H9 (cell line): ENCODE data around the gene VPS9D1. TPM values are rescaled to one million over a fixed set of nuclear protein-coding genes. Genes with fewer than 3 reads are reported as not detected.

Source experiments
- DNase-seq: peaks from one replicate; pipeline ENCODE4 v3.0.0-alpha.2; 2017
- H2AFZ ChIP-seq: one replicate; pipeline ENCODE4 v1.6.1; 2013; ENCODE audit warnings: mild to moderate bottlenecking, low read length, control low read depth, moderate library complexity
- H2AK5ac ChIP-seq: 2 replicates; pipeline ENCODE4 v1.6.1; 2013; ENCODE audit warnings: low read length, control low read depth, mixed read lengths; ENCODE audit not compliant: insufficient read length
- H2BK120ac ChIP-seq: one replicate; pipeline ENCODE4 v1.6.1; 2013; ENCODE audit warnings: low read depth, mild to moderate bottlenecking, low read length, control low read depth, inconsistent platforms; ENCODE audit not compliant: poor library complexity, severe bottlenecking
- H2BK12ac ChIP-seq: 2 replicates; pipeline ENCODE4 v1.6.1; 2013; ENCODE audit warnings: low read length, control low read depth, mixed read lengths, low read depth; ENCODE audit not compliant: insufficient read length
- H2BK15ac ChIP-seq: 2 replicates; pipeline ENCODE4 v1.6.1; 2013; ENCODE audit warnings: low read depth, low read length, control low read depth
- H2BK20ac ChIP-seq: one replicate; pipeline ENCODE4 v1.6.1; 2013; ENCODE audit warnings: low read depth, mild to moderate bottlenecking, low read length, control low read depth, inconsistent platforms; ENCODE audit not compliant: poor library complexity, severe bottlenecking
- H2BK5ac ChIP-seq: 2 replicates; pipeline ENCODE4 v1.6.1; 2013; ENCODE audit warnings: low read length, control low read depth, mixed read lengths; ENCODE audit not compliant: insufficient read length
- H3K14ac ChIP-seq: 2 replicates; pipeline ENCODE4 v1.6.1; 2013; ENCODE audit warnings: low read length, control low read depth; ENCODE audit not compliant: insufficient read depth
- H3K18ac ChIP-seq: 2 replicates; pipeline ENCODE4 v1.6.1; 2013; ENCODE audit warnings: low read depth, mild to moderate bottlenecking, mixed read lengths, low read length, control low read depth; ENCODE audit not compliant: insufficient read length
- H3K23ac ChIP-seq: 2 replicates; pipeline ENCODE4 v1.6.1; 2013; ENCODE audit warnings: low read length, control low read depth, mixed read lengths, low read depth; ENCODE audit not compliant: insufficient read length
- H3K23me2 ChIP-seq: 2 replicates; pipeline ENCODE4 v1.6.1; 2013; ENCODE audit warnings: low read depth, mild to moderate bottlenecking, mixed read lengths, low read length, control low read depth; ENCODE audit not compliant: insufficient read length, poor library complexity, severe bottlenecking
- H3K27ac ChIP-seq: 2 replicates; pipeline ENCODE4 v1.5.1; 2013; ENCODE audit warnings: low read length, control low read depth, mixed read lengths, low read depth; ENCODE audit not compliant: insufficient read length
- H3K27me3 ChIP-seq: 2 replicates; pipeline ENCODE4 v1.6.1; 2013; ENCODE audit warnings: low read length, control low read depth, inconsistent platforms; ENCODE audit not compliant: insufficient read depth
- H3K4ac ChIP-seq: 2 replicates; pipeline ENCODE4 v1.6.1; 2013; ENCODE audit warnings: low read depth, mild to moderate bottlenecking, control low read depth, inconsistent platforms, low read length, moderate library complexity
- H3K4me1 ChIP-seq: 2 replicates; pipeline ENCODE4 v1.6.1; 2013; ENCODE audit warnings: low read length, control low read depth, inconsistent platforms; ENCODE audit not compliant: insufficient read depth
- H3K4me2 ChIP-seq: 2 replicates; pipeline ENCODE4 v1.6.1; 2013; ENCODE audit warnings: low read length, control low read depth, mixed read lengths; ENCODE audit not compliant: insufficient read length, insufficient read depth
- H3K56ac ChIP-seq: 2 replicates; pipeline ENCODE4 v1.6.1; 2013; ENCODE audit warnings: low read depth, mild to moderate bottlenecking, mixed read lengths, low read length, control low read depth; ENCODE audit not compliant: insufficient read length
- H3K79me1 ChIP-seq: 2 replicates; pipeline ENCODE4 v1.6.1; 2013; ENCODE audit warnings: low read depth, mild to moderate bottlenecking, moderate library complexity, low read length, control low read depth, inconsistent platforms; ENCODE audit not compliant: insufficient read depth, poor library complexity, severe bottlenecking
- H3K79me2 ChIP-seq: 2 replicates; pipeline ENCODE4 v1.6.1; 2013; ENCODE audit warnings: low read length, control low read depth, inconsistent platforms; ENCODE audit not compliant: insufficient read depth
- H3K9ac ChIP-seq: 2 replicates; pipeline ENCODE4 v1.6.1; 2013; ENCODE audit warnings: low read length, control low read depth, mixed read lengths; ENCODE audit not compliant: insufficient read length; ENCODE audit errors: extremely low read depth
- H3K9me3 ChIP-seq: one replicate; pipeline ENCODE4 v1.6.1; 2013; ENCODE audit warnings: low read depth, low read length, inconsistent platforms; ENCODE audit not compliant: control insufficient read depth
- H3T11ph ChIP-seq: one replicate; pipeline ENCODE4 v1.6.1; 2013; ENCODE audit warnings: mild to moderate bottlenecking, low read length, control low read depth, inconsistent platforms
- H4K20me1 ChIP-seq: one replicate; pipeline ENCODE4 v1.6.1; 2013; ENCODE audit not compliant: control insufficient read depth, insufficient read length, insufficient read depth
- H4K5ac ChIP-seq: 2 replicates; pipeline ENCODE4 v1.6.1; 2013; ENCODE audit warnings: low read depth, mild to moderate bottlenecking, mixed read lengths, low read length, control low read depth; ENCODE audit not compliant: insufficient read length
- H4K8ac ChIP-seq: replicated peaks from 2 replicates; pipeline ENCODE4 v1.6.1; 2013; ENCODE audit warnings: low read length, control low read depth, mixed read lengths, low read depth; ENCODE audit not compliant: insufficient read length
- H4K91ac ChIP-seq: 2 replicates; pipeline ENCODE4 v1.6.1; 2013; ENCODE audit warnings: low read depth, mild to moderate bottlenecking, moderate library complexity, mixed read lengths, low read length, control low read depth; ENCODE audit not compliant: insufficient read length
- H3K27ac Mint-ChIP-seq, 3 experiments: 2 replicates in 2 of 3; 3 replicates in 1 of 3; pipeline ENCODE4 v1.8.0; 2020 to 2021; ENCODE audit warnings: mixed read lengths in 3 of 3, mild to moderate bottlenecking in 1 of 3, moderate library complexity in 1 of 3
- H3K27me3 Mint-ChIP-seq: 2 replicates; pipeline ENCODE4 v1.8.0; 2021; ENCODE audit warnings: low read depth, mild to moderate bottlenecking, moderate library complexity, mixed read lengths
- H3K36me3 Mint-ChIP-seq, 3 experiments: 2 replicates in 2 of 3; 3 replicates in 1 of 3; pipeline ENCODE4 v1.8.0; 2020 to 2021; ENCODE audit warnings: low read depth in 3 of 3, mixed read lengths in 3 of 3; ENCODE audit not compliant: insufficient read depth in 1 of 3
- H3K4me1 Mint-ChIP-seq, 2 experiments: 2 replicates each; pipeline ENCODE4 v1.8.0; 2020; ENCODE audit warnings: mixed read lengths in 2 of 2
- H3K4me3 Mint-ChIP-seq, 2 experiments: 2 replicates in 1 of 2; 3 replicates in 1 of 2; pipeline ENCODE4 v1.8.0; 2020 to 2021; ENCODE audit warnings: mild to moderate bottlenecking in 2 of 2, mixed read lengths in 2 of 2, moderate library complexity in 1 of 2
- H3K9me3 Mint-ChIP-seq, 2 experiments: 2 replicates in 1 of 2; 3 replicates in 1 of 2; pipeline ENCODE4 v1.8.0; 2020; ENCODE audit warnings: mild to moderate bottlenecking in 2 of 2, mixed read lengths in 2 of 2, moderate library complexity in 1 of 2
- CTCF ChIP-seq: fragments of 200-600 bp; sonication (generic); conservative IDR thresholded peaks from 3 replicates; pipeline ENCODE4 v1.8.0; 2021; ENCODE audit warnings: antibody characterized with exemption, mild to moderate bottlenecking
- WGBS: extraction: QIAGEN DNeasy Blood & Tissue Kit; methylation state at CpG from one replicate; pipeline ENCODE4 v1.1.7; 2013; ENCODE audit warnings: missing lambda C conversion rate, low lambda C conversion rate, mixed read lengths; ENCODE audit not compliant: insufficient read length; ENCODE audit errors: extremely low coverage; 5-methylcytosine and 5-hydroxymethylcytosine counted together
- total RNA-seq: library from RNA; stranded (reverse); gene quantifications from 2 replicates; pipeline ENCODE4 v1.2.1, GENCODE V29; 2021

The VPS9D1 gene
- total RNA-seq, 1 experiment from 2014 or later = 6.0 TPM

GRCh38 chr16:89667633-89668032, 53.1 kb downstream of the VPS9D1 start:
- Mint-ChIP-seq H3K27me3 (peaks cover 3% of the 10 kb centered on the region), H3K27ac (no peak overlapping the region), H3K9me3 (peaks cover 29 to 35% of the 10 kb centered on the region in 2 experiments), H3K4me1 (no peaks in the 10 kb centered on the region), H3K36me3 (peaks cover 45 to 49% (median 46%) of the 10 kb centered on the region in 3 experiments), H3K4me3 (no peak overlapping the region)
- Histone ChIP-seq H4K8ac (no peak overlapping the region), H3K27me3 (no peaks in the 10 kb centered on the region), H3K9me3 (peaks cover 10% of the 10 kb centered on the region), H3T11ph (no peak overlapping the region), H2BK15ac (no peak overlapping the region), H3K4ac (no peak overlapping the region), H2AFZ (no peak overlapping the region), H4K91ac (no peak overlapping the region), H2BK12ac (no peak overlapping the region), H3K18ac (no peak overlapping the region), H2AK5ac (no peak overlapping the region), H3K23me2 (no peaks in the 10 kb centered on the region), H3K79me2 (no peaks in the 10 kb centered on the region), H3K79me1 (no peaks in the 10 kb centered on the region), H3K4me1 (no peaks in the 10 kb centered on the region), H4K20me1 (no peaks in the 10 kb centered on the region), H2BK5ac (no peak overlapping the region), H3K9ac (no peak overlapping the region), H3K4me2 (no peak overlapping the region), H2BK20ac (no peak overlapping the region), H3K14ac (no peak overlapping the region; the same call in 1 of the 2 replicates), H3K23ac (no peak overlapping the region), H3K56ac (no peak overlapping the region), H3K27ac (no peak overlapping the region), H4K5ac (no peak overlapping the region), H2BK120ac (no peak overlapping the region)
- WGBS = no CpG with 5 or more reads among the region's 9 CpGs
- no peak for TF ChIP-seq CTCF
- DNase-seq = no peak
